Coronary artery (tissue), 2 donors: ENCODE results near the gene MBD4.
"Not testable (repeated sequence)": the region's sequence is repeated elsewhere in the genome, so short reads cannot be mapped to it uniquely, and the experiment has no call there.

Experiments
- DNase-seq: peaks from one replicate; pipeline ENCODE4 v3.0.0-alpha.2; 2017; ENCODE audit warnings: low spot score
- H3K27ac ChIP-seq, 2 donors: fragments of 200-600 bp; sonication (generic); one replicate each; pipeline ENCODE4 v1.5.1; 2016 to 2019
- H3K4me3 ChIP-seq: fragments of 200-600 bp; sonication (generic); 2 replicates; pipeline ENCODE4 v1.5.1; 2016; ENCODE audit warnings: mild to moderate bottlenecking, moderate library complexity
- CTCF ChIP-seq: fragments of 200-600 bp; sonication (generic); IDR thresholded peaks from one replicate; pipeline ENCODE4 v1.5.1; 2019; ENCODE audit warnings: antibody characterized with exemption

MBD4 gene

GRCh38 chr3:129416415-129416814 is 23.3 kb downstream of the MBD4 start:
- Histone ChIP-seq H3K4me3 (no peak overlapping the region), H3K27ac (no peak overlapping the region)
- DNase-seq: no peak
- no peak for TF ChIP-seq CTCF

GRCh38 chr3:129415830-129416229 is 23.9 kb downstream of the MBD4 start:
- no peak for DNase-seq
- Histone ChIP-seq H3K4me3 (no peak overlapping the region), H3K27ac (no peak overlapping the region)
- no peak for TF ChIP-seq CTCF

GRCh38 chr3:129415378-129415777 is 24.4 kb downstream of the MBD4 start:
- TF ChIP-seq CTCF: no peak
- DNase-seq: no peak
- H3K4me3 ChIP-seq: no peak overlapping the region
- no peak overlapping the region for H3K27ac ChIP-seq

GRCh38 chr3:129413687-129414506 is 25.9 kb downstream of the MBD4 start:
- peak overlapping the region in 1 of 2 donors; percentile 65 for H3K27ac ChIP-seq
- H3K4me3 ChIP-seq: no peak overlapping the region
- no peak for TF ChIP-seq CTCF
- no peak for DNase-seq

- H3K4me3 ChIP-seq, DNase-seq, H3K27ac ChIP-seq: not testable (repeated sequence)
Measured at GRCh38 chr3:129413238-129413637, 26.5 kb downstream of the MBD4 start.

- Histone ChIP-seq H3K4me3 (no peak overlapping the region), H3K27ac (no peak overlapping the region)
- TF ChIP-seq CTCF: no peak
- DNase-seq: no peak
Measured at GRCh38 chr3:129412542-129413198, 27.1 kb downstream of the MBD4 start.

- Histone ChIP-seq H3K4me3 (no peak overlapping the region), H3K27ac (no peak overlapping the region)
- DNase-seq: no peak
- no peak for TF ChIP-seq CTCF
Measured at GRCh38 chr3:129410971-129411370, 28.8 kb downstream of the MBD4 start.
